GM12878 (cell line): ENCODE data around the gene GRK5. TPM values are rescaled to one million over a fixed set of nuclear protein-coding genes. Genes with fewer than 3 reads are reported as not detected.

Experiments used
- ATAC-seq: fragments of 200-7000 bp; cut with Tn5 transposase; 3 replicates; pipeline ENCODE4 v1.9.1; 2020; ENCODE audit warnings: mild to moderate bottlenecking, moderate library complexity
- BruUV-seq: library from RNA; stranded (reverse); fragments of 400-500 nt; replicated peaks from 2 replicates; lab custom pipeline; 2021; lab: Mats Ljungman, UMichigan
- CTCF ChIA-PET: fragments of 300-600 bp; sonication (Branson Sonifier 250); formaldehyde crosslinking; extraction: SDS; loops from one replicate; lab custom pipeline; 2021; ENCODE audit warnings: inconsistent platforms; lab: Yijun Ruan, JAX
- POLR2A ChIA-PET: fragments of 350-600 bp; formaldehyde crosslinking; extraction: SDS; loops from one replicate; lab custom pipeline; 2021; ENCODE audit warnings: inconsistent platforms; lab: Charles Lee
- RAD21 ChIA-PET: fragments of 300-600 bp; sonication (Branson Sonifier 250); formaldehyde crosslinking; loops from one replicate; lab custom pipeline; 2023; ENCODE audit warnings: antibody characterized with exemption; ENCODE audit not compliant: unreplicated experiment; lab: Charles Lee
- SMC1A ChIA-PET: fragments of 300-600 bp; sonication (Branson Sonifier 250); formaldehyde crosslinking; loops from one replicate; lab custom pipeline; 2023; ENCODE audit not compliant: unreplicated experiment, uncharacterized antibody; lab: Charles Lee
- DNase-seq: peaks from one replicate; pipeline ENCODE4 v3.0.0-alpha.2; 2011; ENCODE audit warnings: low read depth, low spot score
- FAIRE-seq: peaks from 3 replicates; lab custom pipeline; 2011; peaks lifted over from hg19 to GRCh38; lab: Jason Lieb, UNC
- H2AFZ ChIP-seq: 2 replicates; pipeline ENCODE4 v1.6.0; 2011; ENCODE audit warnings: low read depth, low read length, control low read depth; ENCODE audit not compliant: control insufficient read depth
- H3K27ac ChIP-seq: 2 replicates; pipeline ENCODE4 v1.5.1; 2011; ENCODE audit warnings: control low read depth; ENCODE audit not compliant: control insufficient read depth, insufficient read depth
- H3K27me3 ChIP-seq, 2 experiments: replicated peaks in 1 of 2; 2 replicates each; pipeline versions ENCODE4 v1.6.0 to v1.6.1; 2011; ENCODE audit warnings: low read length in 1 of 2; ENCODE audit not compliant: control insufficient read depth in 2 of 2, insufficient read depth in 2 of 2
- H3K36me3 ChIP-seq, 2 experiments: 2 replicates each; pipeline ENCODE4 v1.5.1; 2011; ENCODE audit warnings: low read length in 1 of 2; ENCODE audit not compliant: control insufficient read depth in 2 of 2, insufficient read depth in 2 of 2
- H3K4me1 ChIP-seq: 2 replicates; pipeline ENCODE4 v1.6.1; 2011; ENCODE audit warnings: mild to moderate bottlenecking, low read length, moderate library complexity, mixed read lengths; ENCODE audit not compliant: control insufficient read depth, insufficient read depth
- H3K4me2 ChIP-seq: 2 replicates; pipeline ENCODE4 v1.6.0; 2011; ENCODE audit warnings: control low read depth; ENCODE audit not compliant: control insufficient read depth, insufficient read depth
- H3K4me3 ChIP-seq: fragments of 200-600 bp; sonication (generic); 2 replicates; pipeline ENCODE4 v1.5.1; 2016
- H3K79me2 ChIP-seq: 2 replicates; pipeline ENCODE4 v1.6.0; 2011; ENCODE audit warnings: low read length; ENCODE audit not compliant: control insufficient read depth, insufficient read depth
- H3K9ac ChIP-seq: 2 replicates; pipeline ENCODE4 v1.8.0; 2011; ENCODE audit warnings: low read length, control low read depth, mixed read lengths; ENCODE audit not compliant: control insufficient read depth, insufficient read depth
- H3K9me3 ChIP-seq: replicated peaks from 3 replicates; pipeline ENCODE4 v1.5.1; 2011; ENCODE audit warnings: mild to moderate bottlenecking, low read length; ENCODE audit not compliant: control insufficient read depth, insufficient read depth
- H4K20me1 ChIP-seq: 2 replicates; pipeline ENCODE4 v1.6.0; 2011; ENCODE audit not compliant: control insufficient read depth, insufficient read depth
- BRCA1 ChIP-seq: IDR thresholded peaks from 2 replicates; pipeline ENCODE4 v1.6.1; 2011; ENCODE audit warnings: low read depth, low read length, improper control_type of control experiment
- CBX5 ChIP-seq: sonication (generic); IDR thresholded peaks from 2 replicates; pipeline ENCODE4 v1.6.1; 2016; ENCODE audit warnings: low read depth, moderate library complexity, mild to moderate bottlenecking, inconsistent platforms
- CTCF ChIP-seq, 3 experiments: IDR thresholded peaks in 2 of 3; conservative IDR thresholded peaks in 1 of 3; 2 replicates each; pipeline ENCODE4 v1.5.1; 2011; ENCODE audit warnings: low read depth in 3 of 3, low read length in 3 of 3, mild to moderate bottlenecking in 3 of 3, control low read depth in 2 of 3, moderate library complexity in 2 of 3, inconsistent platforms in 1 of 3, mixed read lengths in 1 of 3; ENCODE audit not compliant: control insufficient read depth in 2 of 3, insufficient read depth in 1 of 3; ENCODE audit errors: extremely low read depth in 1 of 3
- IRF4 ChIP-seq: IDR thresholded peaks from 2 replicates; pipeline ENCODE4 v1.6.1; 2011; ENCODE audit warnings: low read depth, low read length
- JUNB ChIP-seq: IDR thresholded peaks from 2 replicates; pipeline ENCODE4 v1.6.1; 2016; ENCODE audit warnings: antibody characterized with exemption, mild to moderate bottlenecking
- POLR2AphosphoS5 ChIP-seq: IDR thresholded peaks from 2 replicates; pipeline ENCODE4 v1.6.1; 2011; ENCODE audit warnings: mild to moderate bottlenecking, low read length, inconsistent platforms
- RAD21 ChIP-seq: IDR thresholded peaks from 2 replicates; pipeline ENCODE4 v1.6.1; 2011; ENCODE audit warnings: mild to moderate bottlenecking, low read depth, low read length, moderate library complexity; ENCODE audit not compliant: insufficient read depth
- RB1 ChIP-seq: fragments of 450-650 bp; formaldehyde crosslinking; IDR thresholded peaks from 2 replicates; pipeline ENCODE4 v1.6.1; 2017; ENCODE audit warnings: mild to moderate bottlenecking, borderline replicate concordance
- RELA ChIP-seq: fragments of 450-650 bp; IDR thresholded peaks from 2 replicates; pipeline ENCODE4 v1.8.0; 2014; ENCODE audit warnings: borderline replicate concordance; ENCODE audit not compliant: partially characterized antibody
- SIX5 ChIP-seq: IDR thresholded peaks from 2 replicates; pipeline ENCODE4 v1.6.1; 2011; ENCODE audit warnings: mild to moderate bottlenecking, low read depth, low read length, moderate library complexity; ENCODE audit not compliant: severe bottlenecking
- ZBTB40 ChIP-seq: fragments of 450-650 bp; IDR thresholded peaks from 2 replicates; pipeline ENCODE4 v1.6.1; 2016; ENCODE audit warnings: mild to moderate bottlenecking, moderate library complexity, borderline replicate concordance
- ZSCAN29 ChIP-seq: fragments of 450-650 bp; IDR thresholded peaks from 2 replicates; pipeline ENCODE4 v1.6.1; 2017; ENCODE audit warnings: mild to moderate bottlenecking, moderate library complexity
- WGBS: methylation state at CpG from one replicate; pipeline ENCODE4 v1.1.6; 2016; ENCODE audit warnings: low lambda C conversion rate; ENCODE audit not compliant: insufficient replicate concordance, insufficient coverage; ENCODE audit errors: missing lambda C conversion rate; 5-methylcytosine and 5-hydroxymethylcytosine counted together
- in situ Hi-C: fragments of 300-500 bp; cut with MboI; formaldehyde crosslinking; loops from 9 replicates; pipeline ENCODE4 v1.14.3; 2018; ENCODE audit warnings: mixed read lengths
- intact Hi-C: fragments of 100-400 bp; cut with micrococcal nuclease; formaldehyde crosslinking; loops from one replicate; pipeline ENCODE4 v1.14.2; 2022; ENCODE audit not compliant: unreplicated experiment
- polyA plus RNA-seq, 11 experiments: library from polyadenylated mRNA; depleted of rRNA in 4 of 11; unstranded in 6 of 11; stranded (reverse) in 5 of 11; fragments of >200 nt; fragmentation: Nextera tagmentation in 4 of 11; fragmentation: Illumina TruSeq in 1 of 11; extraction: Ambion mirVana in 4 of 11; extraction: Trizol in 1 of 11; gene quantifications; 1 replicate in 1 of 11; 2 replicates in 10 of 11; pipeline versions ENCODE4 v1.2.1 to v1.2.3, GENCODE V29; 2011 to 2016; ENCODE audit warnings: inconsistent platforms in 2 of 11, missing spikeins in 2 of 11, low read depth in 1 of 11
- total RNA-seq, 4 experiments: library from RNA; depleted of rRNA in 3 of 4; stranded (reverse); fragments of >200 nt in 3 of 4; fragmentation: Illumina TruSeq in 1 of 4; extraction: Trizol in 1 of 4; gene quantifications; 2 replicates each; pipeline versions ENCODE4 v1.2.1 to v1.2.3, GENCODE V29; 2013 to 2021

GRK5 gene
- total and polyA plus RNA-seq, 10 of the 15 experiments (the other 5 are each of a cell fraction or from before 2014, with no cell fraction given): 0.11 to 22.1 (median 10.0) TPM

- ChIA-PET POLR2A (interaction anchor here (0.9 to 2.0 kb wide), 2 partner anchors 17 to 19 kb away, joined by 3 to 9 read pairs; no protein-coding TSS in a partner anchor), RAD21 (no interaction called here)
- in situ Hi-C loops: no loop called here
Observed at GRCh38 chr10:119290301-119291048, 83.1 kb downstream of the GRK5 start.

More at GRCh38 chr10:119290301-119291048, 83.1 kb downstream of the GRK5 start:
- 63% methylated on average over 11 of the region's 12 CpGs for WGBS
- Histone ChIP-seq H3K27ac (no peak overlapping the region), H3K9me3 (no peaks in the 10 kb centered on the region), H2AFZ (no peak overlapping the region), H3K36me3 (no peaks in the 10 kb centered on the region), H3K79me2 (peaks cover 6% of the 10 kb centered on the region), H3K4me2 (no peak overlapping the region), H3K4me3 (no peak overlapping the region), H3K27me3 (no peaks in the 10 kb centered on the region), H3K4me1 (peaks cover 17% of the 10 kb centered on the region), H4K20me1 (no peaks in the 10 kb centered on the region), H3K9ac (no peak overlapping the region)
- DNase-seq (no peak), ATAC-seq (no peak), FAIRE-seq (no peak)
- TF ChIP-seq SIX5: no peak
- no peak for TF ChIP-seq JUNB
- no peak for TF ChIP-seq IRF4
- no peak for TF ChIP-seq POLR2AphosphoS5
- no peak for TF ChIP-seq CBX5
- TF ChIP-seq BRCA1: no peak
- TF ChIP-seq ZSCAN29: no peak
- TF ChIP-seq CTCF (IDR thresholded peaks at IDR 0.05 in 2 of 3, conservative IDR thresholded peaks at IDR 0.05 in 1 of 3; ENCODE audit: control insufficient read depth in 2 of 3, extremely low read depth in 1 of 3, insufficient read depth in 1 of 3, low read depth in 3 of 3, low read length in 3 of 3): 0 out of 6 replicates have a peak, but pooled peaks of 1 of the 3 experiments have one; percentile 2
- TF ChIP-seq ZBTB40: no peak
- peak; percentile 22; the same call in 1 of the 2 replicates for TF ChIP-seq RAD21
- TF ChIP-seq RELA: no peak
- no peak for TF ChIP-seq RB1
- BruUV-seq: no TSS peak
- SMC1A ChIA-PET: interaction anchor here (1.0 to 1.1 kb wide), 5 partner anchors 9 to 91 kb away, joined by 3 to 7 read pairs (median 3); no protein-coding TSS in a partner anchor
- CTCF ChIA-PET: interaction anchor here (1.1 to 1.5 kb wide), 4 partner anchors 18 to 86 kb away, joined by 3 to 5 read pairs (median 3); no protein-coding TSS in a partner anchor
- intact Hi-C loops: no loop called here
